NCI-H2029 (cell line): ENCODE measurements around the gene STK17A.
"Not testable (repeated sequence)": the region's sequence is repeated elsewhere in the genome, so short reads cannot be mapped to it uniquely, and the experiment has no call there.

Experiments
- DNase-seq: peaks from one replicate; lab custom pipeline; 2025; lab: John Stamatoyannopoulos, UW

STK17A gene

DNA sequence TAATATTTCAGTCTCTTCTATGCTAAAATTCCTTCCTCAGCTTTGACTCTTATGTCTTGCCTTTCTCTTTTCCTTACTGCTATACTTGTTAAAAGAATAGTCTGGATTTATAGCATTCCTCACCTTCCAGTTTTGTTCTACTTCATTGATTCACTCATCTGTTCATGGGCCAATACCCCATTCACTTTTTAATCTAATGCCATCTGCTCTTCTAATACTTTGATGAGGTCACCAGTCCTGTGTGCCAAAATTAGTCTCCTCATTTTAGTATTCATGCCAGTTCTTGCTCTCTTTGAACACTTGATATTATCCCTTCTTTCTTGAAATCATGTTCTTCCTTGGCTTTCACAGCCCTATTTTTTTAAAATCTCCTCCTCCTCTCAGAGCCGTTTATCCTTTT lies 19.3 kb downstream of the STK17A start:
- DNase-seq, result no peak

DNA sequence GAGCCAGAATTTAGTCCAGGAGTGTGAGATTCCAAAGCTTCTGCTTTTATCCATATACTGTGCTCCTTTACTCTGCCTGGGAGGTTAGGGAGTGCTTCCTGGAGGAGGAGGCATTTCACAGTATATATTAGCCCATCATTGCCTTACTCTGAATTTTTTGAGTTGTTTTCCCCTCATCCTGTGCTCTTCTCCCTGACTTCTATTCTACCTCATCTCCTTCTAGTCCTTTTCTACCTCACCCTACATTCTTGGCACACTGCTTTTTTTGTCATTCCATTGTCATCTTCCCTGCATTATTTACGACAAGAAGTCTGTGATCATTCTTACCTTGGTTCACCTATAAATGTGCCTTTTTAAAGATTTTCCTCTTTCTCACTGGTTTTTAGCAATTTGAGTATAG lies 21.3 kb downstream of the STK17A start:
- DNase-seq, result no peak

DNA sequence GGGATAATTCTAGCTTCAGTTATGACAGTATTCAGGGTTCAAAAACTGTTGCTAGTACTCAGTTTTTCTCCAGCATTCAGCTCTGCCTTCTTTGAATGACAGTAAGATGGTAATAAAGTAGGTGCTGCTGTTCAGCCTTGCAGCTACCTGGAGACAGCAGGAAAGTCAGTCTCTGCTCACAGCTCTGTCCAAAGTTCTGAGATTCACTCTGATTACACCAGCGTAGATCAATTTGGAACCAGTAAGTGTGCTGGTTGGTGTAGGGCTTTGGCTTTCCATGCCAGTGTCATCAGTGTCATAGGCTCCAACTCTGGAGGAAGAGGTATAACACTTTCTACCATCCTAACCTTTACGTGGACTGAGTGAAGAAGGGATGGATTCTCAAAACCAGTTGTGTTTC lies 26.2 kb downstream of the STK17A start:
- no peak for DNase-seq

DNA sequence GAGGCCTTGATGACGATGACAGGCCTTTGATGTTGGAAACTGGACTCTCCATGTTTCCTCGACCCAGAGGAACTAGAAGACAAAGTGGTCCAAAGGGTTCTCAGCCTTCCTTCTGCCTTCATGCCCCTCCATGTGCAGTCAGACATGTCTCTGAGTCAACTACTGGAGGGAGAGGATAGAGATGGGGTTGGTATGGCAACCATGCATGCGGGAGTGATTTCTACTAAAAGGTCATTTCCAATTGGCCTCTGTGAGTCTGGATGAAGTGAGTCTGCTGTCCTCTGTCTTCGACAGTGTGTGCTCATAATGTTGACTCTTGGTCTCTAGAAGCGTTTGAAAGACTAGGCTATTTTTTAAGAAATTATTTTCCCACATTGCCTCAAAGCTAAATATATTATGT lies 29.2 kb downstream of the STK17A start:
- no peak for DNase-seq

DNA sequence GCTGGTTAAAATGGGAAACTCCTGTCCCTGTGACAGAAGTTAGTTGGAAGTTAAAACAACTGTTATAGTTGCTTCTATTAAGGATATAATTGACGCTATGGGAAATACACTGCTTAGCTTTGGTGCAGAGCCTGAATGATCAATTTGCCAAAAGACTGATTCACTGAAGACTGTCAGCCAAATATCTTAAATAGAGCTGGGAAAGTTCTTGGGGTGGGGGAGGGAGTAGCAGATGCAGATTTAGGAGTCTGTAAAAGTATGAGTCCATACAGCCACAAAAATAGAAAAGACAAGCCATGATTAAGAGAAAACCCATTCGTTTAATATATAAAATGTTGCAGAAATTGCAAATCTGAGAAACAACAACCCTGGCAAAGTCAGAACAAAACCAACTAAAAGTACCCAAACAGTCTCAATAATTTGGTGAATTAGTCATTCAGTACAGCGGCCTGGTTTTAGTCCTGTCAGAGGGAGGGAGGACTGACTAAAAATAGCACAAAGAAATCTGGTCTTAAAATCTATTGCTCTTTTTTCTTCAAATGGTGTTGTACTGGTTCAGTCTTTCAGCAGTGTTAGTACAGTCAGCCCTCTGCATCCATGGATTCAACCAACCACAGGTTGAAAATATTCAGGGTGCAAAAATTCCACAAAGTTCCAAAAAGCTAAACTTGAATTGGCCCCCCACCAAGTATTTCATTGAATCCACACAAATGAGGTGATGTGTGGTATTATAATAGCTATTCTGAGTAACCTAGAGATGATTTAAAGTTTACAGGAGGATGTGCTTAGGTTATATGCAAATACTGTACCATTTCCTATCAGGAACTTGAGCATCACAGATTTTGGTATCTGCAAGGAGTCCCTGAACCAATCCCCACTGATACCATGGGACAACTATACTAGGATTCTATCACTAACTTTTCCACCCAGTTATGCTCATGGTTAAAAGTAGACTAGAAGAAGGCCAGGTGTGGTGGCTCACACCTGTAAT lies 30.0 kb downstream of the STK17A start:
- DNase-seq, result no peak

DNA sequence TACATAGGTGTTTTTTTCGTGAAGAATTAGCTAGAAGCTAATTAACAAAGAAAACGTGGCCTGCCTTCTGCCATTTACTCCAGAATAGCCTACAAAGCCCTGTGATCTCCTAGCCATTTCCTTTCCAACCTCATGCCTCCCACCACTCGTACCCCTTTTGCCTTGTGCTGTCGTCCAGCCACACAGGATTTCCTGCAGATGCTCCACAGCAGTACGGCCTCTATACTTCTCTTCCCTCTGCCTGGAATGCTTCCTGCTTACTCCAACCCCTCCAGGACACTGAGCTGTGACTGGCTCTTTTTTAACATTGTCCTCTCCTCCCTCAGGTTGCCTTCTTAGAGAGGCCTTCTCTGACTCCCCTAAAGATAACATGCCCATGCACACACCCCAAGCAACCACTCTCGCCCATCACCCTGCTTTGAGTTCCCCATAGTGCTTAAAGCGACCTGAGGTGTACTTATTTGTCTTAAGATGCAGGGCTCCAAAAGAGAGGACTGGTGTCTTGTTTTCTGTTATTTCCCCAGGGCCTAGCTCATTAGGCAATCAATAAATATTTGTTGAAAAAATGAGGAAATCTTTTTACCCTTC lies 32.7 kb downstream of the STK17A start:
- no peak for DNase-seq

DNA sequence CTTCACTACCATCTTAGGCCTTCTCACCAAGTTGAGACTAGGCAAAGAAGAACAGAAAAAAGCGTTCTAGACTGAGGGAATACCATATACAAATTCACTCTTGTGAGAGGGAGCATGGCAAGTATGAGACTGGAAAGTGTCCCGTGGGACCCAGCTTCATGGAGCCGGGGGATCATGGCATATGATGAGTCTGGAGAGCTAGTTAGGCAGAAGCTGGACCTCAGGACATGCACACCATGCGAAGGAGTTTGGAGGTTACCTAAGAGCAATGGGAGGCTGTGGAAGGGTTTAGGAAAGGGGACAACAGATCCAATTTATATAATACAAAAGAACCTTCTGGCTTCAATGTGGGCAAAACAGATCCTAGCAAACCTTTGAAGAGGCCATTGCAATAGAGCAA lies 34.1 kb downstream of the STK17A start:
- no peak for DNase-seq

DNA sequence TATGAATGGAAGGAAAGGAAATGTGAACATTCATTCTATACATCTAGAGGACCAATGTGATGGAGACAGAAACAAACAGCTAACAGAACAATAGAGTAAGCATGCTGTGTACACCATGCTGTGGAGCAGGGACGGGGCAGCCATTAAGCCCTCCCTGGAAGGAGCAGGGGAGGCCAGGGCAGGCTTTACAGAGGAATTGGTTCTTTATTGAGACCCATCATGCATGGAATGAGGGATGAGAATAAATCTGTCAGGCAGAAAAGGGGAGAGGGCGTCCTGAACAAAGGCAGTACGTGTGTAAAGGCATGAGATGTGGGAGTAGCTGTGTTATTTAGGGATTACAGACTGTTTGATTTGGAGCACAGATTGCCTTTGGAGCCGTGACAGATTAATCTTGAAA lies 35.2 kb downstream of the STK17A start:
- no peak for DNase-seq

DNA sequence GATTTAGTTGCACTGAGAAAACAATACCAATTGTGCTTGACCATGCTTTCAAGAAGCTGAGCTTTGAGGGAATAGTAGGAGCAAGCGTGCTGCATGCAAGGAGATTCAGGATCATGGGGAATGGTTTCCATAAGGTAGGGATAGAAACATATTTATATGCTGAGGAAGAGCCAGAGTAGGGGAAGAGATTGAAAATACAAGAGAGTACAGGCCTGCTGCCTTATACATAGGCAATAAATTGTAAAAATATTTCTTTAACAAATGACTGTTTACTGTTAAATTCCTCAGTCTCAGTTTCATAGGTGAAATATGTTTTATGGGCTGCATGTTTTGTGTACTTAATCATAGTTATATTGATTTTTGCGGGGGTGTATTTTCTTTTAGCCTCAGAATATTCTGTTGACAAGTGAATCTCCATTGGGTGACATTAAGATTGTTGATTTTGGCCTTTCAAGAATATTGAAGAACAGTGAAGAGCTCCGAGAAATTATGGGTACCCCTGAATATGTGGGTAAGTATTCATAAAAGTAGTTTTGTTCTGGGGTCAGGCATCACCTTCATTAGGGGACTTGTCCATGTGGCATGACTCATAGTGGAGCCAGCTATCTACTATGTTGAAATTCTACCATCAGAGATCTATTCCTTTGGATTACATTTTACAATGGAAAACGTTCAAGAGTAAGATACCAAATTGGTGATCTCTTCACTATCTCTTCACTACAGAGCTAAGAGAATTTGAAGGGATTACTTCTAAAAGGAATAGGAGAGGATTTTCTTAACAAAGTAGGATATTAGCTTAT lies 36.5 kb downstream of the STK17A start:
- no peak for DNase-seq

DNA sequence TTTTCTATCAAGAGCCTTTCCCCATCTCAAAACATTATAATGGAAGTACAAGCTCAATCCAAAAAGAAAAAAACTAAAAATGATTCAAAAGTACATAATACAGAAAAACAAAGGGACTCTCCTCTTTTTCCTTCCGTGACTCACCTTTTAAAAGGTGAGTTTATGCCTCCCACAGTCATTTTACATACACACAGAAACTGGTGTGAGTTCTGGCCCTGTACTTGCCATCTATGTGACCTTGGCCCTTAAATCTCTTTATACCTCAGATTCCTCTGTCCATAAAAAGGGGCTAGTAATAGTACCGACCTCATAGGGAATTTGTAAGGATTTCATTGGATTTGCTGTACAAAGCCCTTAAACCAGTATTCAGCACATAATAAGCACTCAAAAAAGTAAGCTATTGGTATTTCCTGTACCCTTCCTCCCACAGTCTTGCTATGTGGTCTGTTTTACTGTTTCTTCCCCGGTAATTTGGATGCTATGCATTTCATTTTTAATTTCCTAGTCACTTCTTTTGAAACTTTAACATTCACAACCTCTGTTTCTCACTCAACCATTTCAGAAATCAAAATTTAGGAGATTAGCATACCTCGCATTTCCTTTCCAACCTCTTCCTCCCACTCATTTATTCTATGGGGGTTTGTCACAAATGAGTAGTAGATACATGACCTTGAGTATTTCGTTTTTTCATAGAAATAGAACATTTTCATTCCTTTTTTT lies 39.0 kb downstream of the STK17A start:
- no peak for DNase-seq

DNA sequence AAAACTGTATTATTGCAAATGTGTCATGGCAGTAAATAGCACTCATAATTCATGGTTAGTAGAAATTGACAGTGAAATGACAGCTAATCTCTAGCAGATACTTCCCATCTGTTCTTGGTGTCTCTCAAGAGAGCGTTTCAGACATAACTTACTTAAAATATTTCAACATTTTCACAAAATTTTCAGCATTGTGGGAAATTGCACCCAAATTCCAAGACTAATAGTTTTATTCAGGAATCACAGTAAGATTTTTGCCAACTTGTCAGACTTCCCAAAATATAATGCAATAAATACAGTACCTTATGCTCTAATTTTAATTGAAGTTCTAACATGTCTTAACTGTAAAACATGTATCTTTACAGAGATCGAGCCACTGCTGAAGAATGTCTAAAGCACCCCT lies 41.2 kb downstream of the STK17A start:
- DNase-seq, result no peak

DNA sequence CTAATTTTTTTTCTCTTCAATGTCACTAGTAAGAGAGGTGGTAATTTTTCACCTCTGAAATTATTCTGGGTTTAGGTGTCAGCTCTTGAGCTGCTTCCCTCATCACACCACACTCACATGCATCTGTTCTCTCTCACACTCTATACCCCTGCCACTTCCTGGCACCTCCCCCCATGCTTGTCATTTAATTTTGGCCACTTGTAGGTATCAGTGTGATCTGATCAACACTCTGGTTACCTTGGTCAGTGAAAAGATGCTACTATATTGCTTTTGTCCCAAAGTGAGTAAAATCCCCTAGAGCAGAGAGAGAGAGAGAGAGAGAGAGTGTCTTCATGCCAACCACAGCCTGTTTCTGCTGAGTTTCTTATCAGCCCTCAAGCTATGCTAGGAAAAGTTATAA lies 42.5 kb downstream of the STK17A start:
- no peak for DNase-seq

DNA sequence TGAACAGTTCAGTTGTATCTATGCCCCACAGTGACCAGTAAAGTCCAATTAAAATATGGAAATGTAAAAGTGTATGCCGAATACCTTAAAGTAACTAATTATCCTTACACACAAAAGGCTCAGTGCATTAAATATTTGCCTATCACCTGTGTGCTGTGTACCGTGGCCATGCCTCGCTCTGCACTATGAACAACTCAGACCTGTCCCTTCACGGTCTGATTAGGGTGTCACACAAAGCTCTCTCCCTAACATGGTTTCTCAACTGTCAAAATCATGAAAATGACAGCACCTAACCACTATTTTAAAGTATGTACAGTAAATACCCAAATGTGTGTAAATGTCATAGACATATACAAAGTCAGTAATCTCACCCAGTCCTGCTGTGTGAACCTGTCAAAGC lies 43.1 kb downstream of the STK17A start:
- no peak for DNase-seq

DNA sequence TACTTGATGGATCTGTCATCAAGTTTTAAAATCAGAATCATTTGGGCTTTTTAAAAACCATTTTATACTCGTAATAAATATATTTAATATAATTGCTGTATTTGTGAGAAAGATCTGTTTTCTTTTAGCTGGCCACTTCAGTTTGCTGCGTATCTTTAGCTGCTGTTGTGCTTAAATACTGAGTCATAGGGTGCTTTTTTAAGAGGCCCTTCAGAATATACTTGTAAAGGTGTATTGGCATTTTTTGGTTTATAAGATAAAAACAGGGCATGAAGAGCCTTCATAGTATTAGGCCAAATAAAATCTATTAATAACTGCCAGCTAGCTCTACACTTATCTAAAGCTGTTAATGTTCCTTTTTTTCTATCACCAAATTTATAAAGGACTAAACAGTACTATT lies 43.8 kb downstream of the STK17A start:
- DNase-seq, result no peak

DNA sequence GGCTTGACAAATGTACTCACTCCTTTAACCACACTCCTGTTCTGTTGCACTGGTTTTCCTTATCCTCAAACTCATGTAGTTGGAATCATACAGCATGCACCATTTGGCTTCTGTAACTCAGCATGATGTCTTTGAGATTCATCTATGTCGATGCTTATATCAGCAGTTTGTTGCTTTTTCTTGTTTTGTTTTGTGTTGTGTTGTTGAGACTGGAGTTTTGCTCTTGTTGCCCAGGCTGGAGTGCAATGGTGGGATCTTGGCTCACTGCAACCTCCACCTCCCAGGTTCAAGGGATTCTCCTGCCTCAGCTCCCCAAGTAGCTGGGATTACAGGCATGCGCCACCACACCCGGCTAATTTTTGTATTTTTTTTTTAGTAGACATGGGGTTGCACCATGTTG lies 44.9 kb downstream of the STK17A start:
- not testable (repeated sequence) for DNase-seq

DNA sequence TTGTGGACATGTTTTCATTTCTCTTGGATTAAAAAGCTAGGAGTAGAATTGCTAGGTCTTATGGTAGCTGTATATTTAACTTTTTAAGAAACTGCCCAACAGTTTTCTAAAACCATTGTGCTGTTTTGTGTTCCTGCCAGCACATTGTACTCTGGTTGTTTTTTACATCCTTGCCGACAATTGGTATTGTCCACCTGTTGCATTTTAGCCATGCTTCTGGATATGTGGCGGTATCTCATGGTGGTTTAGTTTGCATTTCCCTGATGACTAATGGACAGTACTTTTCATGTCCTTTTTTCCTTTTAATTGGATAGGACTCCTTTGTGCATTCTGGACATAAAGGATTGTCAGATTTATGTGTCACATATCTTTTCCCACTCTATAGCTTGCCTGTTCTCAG lies 45.5 kb downstream of the STK17A start:
- DNase-seq, result no peak

DNA sequence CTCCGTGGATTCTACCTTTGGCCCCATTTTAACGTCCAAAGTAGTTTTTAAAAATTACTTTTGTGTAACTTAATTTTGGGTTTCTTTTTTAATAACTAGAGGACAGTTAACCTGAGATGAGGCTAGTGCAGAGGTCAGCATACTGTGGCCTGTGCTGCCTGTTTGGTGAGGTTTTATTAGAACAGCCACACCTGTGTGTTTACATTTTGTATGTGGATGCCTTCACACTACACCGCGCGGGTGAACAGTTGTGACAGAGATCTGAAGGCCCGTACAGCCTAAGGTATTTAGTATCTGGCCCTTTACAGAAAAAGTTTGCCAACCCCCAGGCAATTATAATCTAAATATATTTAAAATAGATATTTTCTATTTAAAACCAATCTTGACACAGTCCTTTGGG lies 46.9 kb downstream of the STK17A start:
- no peak for DNase-seq

DNA sequence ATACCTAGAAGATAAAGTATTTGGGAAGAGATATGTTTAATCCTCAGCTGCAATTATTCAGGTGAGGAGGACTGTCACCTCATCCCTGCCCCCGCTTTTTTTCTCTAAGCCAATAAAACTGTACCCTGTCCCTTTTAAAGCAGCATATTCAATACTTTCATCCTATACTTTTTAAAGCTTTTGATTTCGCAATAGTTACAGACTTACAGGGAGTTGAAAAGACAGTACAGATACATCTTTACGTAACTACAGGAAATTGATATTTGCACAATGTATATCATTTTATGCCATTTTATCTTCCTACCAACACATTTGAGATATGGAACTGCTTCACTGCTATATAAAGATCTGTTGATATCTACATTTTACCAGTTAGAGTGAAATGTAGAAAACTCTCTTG lies 47.6 kb downstream of the STK17A start:
- DNase-seq, result no peak

DNA sequence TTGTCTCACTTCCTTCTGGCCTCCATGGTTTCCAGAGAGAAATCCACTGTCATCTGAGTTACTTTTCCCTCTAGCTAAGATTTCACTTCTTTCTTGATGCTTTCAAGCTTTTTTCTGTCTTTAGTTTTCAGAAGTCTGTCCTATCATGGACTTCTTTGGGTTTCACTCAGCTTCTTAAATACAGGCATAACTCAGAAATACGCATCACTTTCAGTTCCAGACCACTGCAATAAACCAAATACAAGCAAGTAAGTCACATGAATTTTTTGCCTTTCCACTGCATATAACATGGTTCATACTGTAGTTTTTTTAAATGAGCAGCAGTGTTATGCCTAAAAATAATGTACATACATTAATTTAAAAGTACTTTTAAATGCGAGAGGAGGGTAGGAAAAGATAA lies 48.7 kb downstream of the STK17A start:
- no peak for DNase-seq

DNA sequence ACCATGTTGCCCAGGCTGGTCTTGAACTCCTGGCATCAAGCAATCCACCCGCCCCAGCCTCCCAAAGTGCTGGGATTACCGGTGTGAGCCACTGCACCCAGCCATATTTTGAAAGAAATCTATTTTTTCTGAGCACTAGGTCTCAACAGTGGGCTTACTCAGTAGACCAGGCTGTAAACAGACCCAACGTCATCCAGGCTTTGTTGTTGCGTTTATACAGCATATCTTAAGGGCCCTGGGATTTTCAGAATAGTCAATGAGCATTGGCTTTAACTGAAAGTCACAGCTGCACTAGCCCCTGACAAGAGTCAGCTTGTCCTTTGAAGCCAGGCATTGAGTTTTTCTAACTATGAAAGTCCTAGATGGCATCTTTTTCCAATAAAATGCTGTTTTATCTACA lies 49.8 kb downstream of the STK17A start:
- DNase-seq, result no peak

DNA sequence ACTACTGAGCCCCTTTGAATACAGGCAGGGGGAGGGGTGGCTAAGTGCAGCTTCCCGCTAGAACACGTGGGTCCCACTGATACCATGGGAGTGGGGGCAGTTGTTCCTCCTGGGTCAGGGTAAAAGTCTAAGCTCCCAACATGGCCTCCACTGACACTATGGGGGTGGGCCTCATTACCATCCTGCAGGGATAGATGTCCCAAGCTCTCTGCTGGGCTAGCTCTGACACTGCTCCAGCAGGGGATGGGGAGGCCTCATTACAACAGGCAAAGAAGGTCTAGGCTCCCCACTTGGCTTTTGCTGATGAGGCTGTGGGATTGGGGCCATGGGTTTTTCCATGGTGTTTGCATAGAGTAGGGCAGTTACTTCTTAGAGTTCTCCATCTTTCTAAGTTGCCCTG lies 51.5 kb downstream of the STK17A start:
- no peak for DNase-seq

DNA sequence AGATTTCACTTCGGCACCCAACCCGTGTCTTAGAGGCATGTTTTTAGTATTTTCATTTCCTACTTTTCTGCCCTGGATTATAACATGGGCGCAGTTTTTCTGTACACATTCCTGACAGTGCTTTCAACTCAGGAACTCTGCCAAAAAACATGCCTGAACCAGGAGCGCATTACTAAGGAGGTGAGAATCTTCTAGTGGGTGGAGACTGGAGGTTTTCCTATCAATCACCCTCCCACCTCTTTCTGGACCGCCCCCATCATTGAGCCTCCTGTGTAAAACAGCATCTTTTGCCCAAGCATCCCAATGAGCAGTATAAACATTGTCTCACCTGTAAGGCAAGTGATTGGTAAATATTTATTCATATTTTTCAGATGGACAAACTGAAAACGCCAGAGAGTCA lies 53.2 kb downstream of the STK17A start:
- peak; percentile 93 for DNase-seq
